NCI-H1417 (cell line): Measurements from ENCODE around the gene ATP10A.

Experiments
- DNase-seq, 3 experiments: peaks; one replicate each; lab custom pipeline; 2025; lab: John Stamatoyannopoulos, UW

ATP10A gene

DNA sequence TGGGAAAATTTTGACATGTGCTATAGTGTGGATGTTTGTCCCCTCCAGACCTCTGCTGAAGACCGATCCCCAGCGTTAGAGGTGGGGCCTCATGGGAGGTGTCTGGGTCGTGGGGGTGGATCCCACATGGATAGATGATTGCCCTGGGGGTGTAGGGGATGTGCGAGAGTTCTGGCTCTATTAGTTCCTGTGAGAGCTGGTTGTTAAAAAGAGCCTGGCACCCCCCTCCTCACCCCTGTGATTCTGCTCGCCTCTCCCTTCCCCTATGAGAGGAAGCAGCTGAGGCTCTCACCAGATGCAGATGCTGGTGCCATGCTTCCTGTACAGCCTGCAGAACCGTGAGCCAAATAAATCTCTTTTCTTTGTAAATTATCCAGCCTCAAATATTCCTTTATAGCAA is 67.4 kb downstream of the ATP10A start:
- DNase-seq, result no peak

DNA sequence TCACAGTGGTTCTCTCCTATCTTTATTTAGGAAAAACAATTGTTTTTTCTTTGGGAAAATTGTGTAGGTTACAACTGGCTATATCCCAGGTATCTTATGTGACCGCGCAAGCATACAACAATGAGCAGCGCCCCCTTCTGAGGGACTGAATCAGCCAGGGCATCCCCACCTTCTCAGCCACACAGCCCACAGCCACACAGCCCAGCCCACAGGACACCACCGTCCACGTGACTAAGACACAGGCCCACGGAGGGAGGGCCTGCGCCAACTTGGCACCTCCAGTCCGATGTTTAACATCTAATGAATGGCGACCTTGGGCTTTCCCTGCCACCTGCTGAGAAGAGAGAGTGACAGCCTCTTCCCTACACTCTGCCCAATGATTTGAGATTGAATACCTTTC is 68.1 kb downstream of the ATP10A start:
- DNase-seq, result no peak

DNA sequence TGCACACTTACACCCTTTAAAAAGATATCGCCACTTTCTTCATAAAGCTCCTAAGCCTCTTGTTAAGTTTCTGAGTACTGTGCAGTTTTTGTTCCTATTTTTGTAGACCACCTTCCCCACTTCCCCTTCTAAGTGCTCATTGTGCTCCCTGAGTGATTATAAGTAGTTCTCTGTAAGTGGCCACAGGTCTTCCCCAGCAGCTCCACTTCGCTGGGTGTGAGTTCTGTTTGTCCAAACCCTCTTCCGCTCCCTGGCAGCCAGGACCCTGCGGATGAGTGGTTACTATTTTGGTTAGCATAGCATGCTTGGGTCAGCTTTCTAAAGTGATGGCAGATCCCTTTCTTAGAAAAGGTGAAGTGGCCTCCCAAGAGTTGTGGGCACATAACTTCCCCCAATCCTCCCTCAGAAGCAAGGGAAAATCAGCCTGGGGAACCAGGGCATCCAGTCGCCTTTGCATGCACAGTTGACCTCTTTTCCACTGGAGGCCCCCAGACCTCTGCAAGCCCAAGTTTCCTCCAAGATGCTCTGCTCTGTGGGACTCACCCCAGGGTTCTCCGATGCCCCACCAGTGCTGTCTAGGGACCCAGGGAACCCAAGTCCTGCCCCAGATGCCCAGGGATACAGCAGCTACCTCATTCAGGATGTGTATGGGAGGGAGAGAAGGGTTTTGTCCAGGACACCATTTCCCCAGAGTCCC is 69.6 kb downstream of the ATP10A start:
- DNase-seq, result no peak

- DNase-seq, result no peak
Observed at GRCh38 chr15:25792128-25792527, 71.0 kb downstream of the ATP10A start.

DNA sequence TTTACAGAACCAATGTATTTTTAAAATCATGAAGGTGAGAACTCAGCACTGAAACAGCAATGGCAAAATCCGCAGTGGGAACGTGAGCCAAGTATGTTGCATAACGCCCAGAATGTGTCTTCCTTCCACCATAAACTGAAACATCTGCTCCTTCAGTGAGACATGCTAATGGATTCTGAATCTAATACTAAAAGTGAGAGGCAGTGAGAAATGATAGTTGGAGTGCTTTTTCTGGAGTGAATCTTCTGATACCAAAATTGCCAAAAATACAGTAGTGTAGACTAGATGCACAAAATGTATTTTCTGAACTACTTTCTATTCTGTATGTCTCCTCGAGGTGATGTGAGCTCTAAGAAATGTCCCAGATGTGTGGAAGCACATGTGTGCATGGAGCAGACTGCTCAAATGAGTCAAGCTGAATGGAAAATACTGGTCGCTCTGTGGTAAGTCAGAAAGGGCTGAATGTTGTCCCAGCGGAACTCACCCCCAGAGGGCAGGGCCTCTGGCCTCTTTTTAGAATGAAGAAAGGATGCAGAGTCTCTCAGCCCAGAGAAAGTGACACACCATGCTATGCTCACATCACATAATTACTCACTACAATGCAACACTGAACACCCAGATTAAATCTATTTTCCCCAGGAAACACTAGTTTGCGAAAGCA is 73.0 kb downstream of the ATP10A start:
- DNase-seq, result no peak

- DNase-seq, result no peak
Observed at GRCh38 chr15:25789616-25789999, 73.5 kb downstream of the ATP10A start.

DNA sequence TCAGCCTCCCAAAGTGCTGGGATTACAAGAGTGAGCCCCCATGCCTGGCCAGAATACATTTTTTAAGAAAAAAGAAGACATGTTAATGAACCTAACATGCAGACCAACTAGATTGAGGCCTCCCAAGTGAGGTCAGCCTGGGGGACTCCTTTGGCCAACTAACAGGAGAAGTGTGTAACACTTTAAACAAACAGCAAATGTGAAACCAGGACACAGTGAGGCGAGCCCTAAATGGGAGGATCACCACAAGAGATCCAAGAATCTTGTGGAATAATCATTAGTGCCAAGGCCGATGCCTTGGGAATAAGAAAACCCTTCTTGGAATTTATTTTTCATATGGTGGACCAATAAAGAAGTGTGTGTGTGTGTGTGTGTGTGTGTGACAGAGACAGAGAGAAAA is 73.9 kb downstream of the ATP10A start:
- DNase-seq, result no peak

DNA sequence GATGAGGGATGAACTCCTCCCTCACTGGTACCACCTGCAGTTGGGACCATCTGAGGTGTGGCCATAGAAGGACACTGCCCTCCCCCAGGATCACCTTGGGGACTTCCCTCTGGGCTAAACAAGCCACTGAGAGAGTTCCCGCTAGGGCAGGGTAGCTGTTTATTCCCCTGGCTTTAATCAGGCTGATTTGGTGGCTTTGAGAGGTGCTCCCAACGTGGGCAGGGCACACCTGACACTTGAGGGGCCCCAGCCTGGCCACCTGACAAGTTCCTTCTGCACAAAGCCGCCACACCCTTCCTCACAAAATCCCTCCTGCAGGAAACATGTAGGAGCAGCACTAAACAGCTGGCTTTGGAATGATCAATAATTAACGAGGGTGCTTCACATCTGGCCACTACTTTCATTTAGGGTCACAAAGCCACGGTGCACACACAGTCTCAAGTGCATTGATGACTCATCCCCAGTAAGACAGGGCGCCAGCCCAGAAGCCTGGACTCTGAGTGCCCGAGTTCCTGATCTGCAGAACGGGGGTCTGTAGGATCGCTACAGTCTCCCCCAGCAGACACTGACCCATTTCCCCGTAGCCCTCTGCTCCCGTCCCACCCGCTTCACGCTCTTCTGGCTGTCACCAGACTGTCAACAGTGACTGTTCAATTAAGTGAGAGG is 75.1 kb downstream of the ATP10A start:
- DNase-seq, result no peak

- DNase-seq, result no peak
Observed at GRCh38 chr15:25787381-25787780, 75.7 kb downstream of the ATP10A start.

DNA sequence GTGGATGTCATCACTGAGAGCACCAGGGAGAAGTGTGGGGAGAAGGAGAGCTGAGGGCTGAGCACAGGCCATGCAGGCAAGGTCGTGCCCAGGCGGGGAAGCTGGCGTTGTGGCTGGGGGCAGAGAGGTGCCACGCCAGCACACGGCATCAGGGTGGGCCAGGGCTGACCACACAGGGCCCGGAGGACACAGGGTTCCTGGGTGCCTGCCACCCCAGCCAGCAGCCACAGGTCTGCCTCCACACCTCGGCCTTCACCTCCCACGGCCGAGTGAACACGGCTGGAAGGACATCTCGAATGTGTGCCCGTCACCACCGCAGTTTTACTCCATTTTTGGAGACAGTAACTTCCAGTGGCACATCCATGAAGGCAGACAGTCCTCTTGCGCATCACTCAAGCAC is 77.1 kb downstream of the ATP10A start:
- DNase-seq, result no peak

DNA sequence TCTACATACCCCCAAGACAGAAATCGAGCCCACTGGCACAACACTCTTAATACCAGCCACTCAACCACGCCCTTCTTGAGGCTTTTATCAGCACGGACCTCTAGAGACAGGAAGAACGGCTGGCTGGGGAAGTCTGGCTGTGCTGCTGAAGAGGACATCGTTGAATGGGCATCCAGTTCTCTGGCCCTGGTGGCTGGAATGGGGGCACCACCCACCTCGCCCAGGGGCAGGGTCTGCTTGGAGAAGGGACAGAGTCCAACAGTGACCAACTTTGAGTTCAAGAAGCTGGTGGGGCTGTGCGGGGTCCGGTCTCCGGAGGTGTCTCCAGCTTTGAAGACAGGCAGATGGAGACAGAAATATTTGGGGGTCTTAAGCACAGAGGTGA is 77.5 kb downstream of the ATP10A start:
- no peak for DNase-seq

DNA sequence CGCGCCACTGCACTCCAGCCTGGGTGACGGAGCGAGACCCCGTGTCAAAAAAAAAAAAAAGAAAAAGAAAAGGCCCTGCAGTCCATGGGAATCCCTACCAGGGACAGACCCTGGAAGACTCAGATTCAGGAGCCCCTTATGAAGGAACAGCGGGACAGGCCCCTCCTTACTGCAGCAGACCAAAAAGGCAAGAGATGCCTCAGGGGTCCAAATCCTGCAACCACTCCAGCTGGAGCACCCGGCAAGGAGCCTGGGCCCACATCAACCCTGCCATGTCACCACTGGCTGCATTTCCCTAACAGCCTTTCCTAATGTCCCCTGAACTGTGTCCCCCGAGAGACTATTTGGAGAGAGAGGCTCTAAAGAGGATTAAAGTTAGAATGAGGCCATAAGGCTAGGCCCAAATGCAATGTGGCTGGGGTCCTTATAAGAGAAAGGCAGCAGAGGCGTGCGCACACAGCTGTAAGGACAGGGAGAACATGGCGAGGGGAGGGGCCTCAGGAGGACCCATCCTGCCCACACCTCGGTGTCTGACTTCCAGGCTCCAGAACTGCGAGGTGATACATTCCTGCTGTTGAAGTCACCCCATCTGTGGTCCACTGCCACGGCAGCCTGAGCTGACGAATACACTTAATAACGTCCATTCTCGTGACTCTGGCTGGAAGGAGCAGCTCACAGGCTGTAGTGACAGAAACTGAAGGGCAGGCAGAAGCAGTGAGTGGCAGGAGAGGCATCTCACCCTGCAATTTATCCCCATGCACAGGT is 78.1 kb downstream of the ATP10A start:
- DNase-seq, result no peak

GRCh38 chr15:25783607-25784540 is 79.3 kb downstream of the ATP10A start:
- no peak for DNase-seq

- no peak for DNase-seq
Observed at GRCh38 chr15:25783134-25783533, 80.0 kb downstream of the ATP10A start.

DNA sequence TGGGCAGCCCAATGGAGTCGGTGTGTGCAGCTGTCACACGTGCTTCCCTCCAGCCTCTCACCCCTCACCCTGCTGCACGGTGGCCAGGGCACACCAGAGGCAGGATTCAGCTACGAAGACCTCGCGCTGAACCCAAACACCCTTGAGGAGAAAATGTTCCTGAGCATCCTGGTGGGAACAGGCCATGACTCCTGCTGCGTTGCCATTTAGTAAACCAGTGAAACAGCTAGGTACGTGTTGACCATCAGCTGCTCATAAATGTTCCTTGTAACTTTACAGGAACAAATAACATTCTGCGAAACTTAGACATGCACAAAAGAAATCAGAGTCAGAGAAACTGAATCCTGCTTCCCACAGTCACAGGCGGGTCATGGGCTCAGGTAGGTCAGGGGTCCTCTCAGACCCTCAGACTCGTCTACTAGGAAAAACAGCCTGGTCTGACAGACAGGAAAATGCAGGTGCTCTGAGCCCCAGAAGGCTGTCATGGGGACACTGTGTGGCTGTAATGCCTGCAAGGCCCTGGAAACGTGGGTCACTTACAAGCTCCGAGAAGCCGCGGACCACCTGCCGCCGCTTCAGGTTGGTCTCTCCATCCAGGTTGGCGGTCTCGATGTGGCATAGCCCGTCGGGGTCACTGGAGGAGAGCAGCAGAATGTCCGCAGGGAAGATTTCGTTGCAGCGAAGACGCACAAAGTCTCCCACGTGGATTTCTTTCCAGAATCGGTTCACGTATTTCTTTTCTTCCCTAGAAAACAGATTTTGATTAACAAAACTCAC is 82.5 kb downstream of the ATP10A start:
- no peak for DNase-seq

DNA sequence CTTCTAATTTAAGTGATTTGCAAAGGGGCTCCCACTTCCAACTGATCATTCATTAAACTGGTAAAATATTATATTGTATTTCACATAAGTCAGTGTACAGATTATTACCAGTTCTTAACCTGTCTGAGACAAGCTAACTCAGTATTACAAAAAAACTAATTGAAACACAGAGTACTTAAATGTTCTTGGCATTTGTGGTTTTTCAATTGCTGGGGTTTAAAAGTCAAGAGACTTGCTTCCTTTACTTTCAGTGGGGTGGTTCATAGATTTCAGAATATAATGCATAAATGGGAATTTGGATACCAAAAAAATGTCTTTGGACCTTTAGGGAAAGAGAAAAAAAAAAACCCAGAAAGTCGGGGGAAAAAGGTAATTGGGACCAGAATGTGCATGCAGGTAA is 85.0 kb downstream of the ATP10A start:
- DNase-seq, result no peak

DNA sequence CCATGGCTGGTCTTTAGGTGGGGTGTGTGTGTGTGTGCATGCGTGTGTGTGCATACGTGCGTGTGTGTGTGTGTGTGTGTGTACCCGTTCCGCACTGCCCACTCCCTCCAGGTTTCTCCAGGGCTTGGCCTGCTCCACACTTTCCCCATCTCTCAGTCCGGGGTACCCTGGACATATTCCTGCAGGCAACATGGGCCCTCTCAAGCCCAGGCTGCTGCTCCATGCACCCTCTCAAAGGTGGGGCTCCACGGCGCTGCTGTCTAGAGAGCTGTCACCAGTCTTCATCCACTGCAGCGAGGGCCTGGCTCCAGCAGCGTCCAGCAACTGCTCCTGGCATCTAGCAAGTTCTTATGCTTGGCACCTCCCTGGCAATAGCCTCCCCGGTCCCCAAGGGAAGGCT is 86.1 kb downstream of the ATP10A start:
- no peak for DNase-seq

DNA sequence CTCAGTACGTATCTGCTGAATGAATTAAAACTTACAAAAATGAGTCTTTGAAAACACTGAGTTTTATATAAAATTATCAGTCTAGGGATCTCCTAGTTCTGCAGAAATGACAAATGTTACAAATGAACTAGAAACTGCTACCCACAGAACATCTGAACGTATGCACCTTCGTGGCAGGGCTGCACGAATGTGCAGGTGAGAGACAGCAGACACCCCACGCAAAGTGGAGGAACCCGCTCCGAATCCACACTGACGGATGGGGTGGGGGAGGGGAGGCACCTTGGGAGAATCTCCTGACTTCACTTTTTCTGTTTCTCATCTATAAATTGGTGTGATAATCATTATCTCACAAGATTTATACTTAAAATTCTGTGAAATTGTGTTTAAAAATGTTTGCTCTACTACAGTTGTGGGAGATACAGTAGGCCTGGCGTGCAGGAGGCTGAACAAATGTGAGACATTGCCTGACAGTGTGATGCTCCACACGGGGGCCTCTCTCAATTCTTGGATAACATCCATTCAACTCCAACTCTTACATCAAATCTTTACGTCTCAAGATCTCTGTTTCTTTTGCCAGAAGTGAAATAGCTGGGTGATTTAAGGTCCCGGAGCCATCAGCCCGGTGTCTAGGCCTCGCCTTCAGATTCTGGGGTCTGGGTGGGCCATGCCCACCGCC is 86.9 kb downstream of the ATP10A start:
- DNase-seq, result no peak

DNA sequence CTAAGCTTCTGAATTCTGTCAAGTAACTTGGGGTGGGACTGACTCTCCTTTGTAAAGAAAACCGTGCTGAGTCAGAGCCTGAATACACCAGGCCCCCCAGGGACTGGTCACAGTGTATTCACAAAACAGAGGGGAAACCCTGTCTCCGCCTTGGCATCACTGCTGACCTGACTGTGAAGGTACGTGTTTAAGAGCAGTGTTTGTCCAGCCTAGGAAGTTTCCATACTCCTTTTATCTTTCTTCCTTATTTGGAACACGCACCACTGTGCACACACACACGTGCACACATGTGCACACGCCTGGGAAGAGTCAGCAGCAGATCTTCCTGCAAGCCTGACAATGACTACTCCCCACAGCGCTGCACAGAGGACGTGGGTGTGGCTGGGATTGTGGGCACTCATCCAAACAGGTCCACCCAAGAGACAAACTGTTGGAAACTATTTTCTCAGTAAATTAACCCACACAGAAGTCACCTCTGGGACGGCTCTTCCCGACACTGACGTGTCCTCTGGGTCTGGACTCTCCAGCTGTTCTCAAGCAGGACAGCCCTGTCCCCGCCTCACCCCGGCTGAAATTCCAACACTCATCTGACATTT is 87.7 kb downstream of the ATP10A start:
- no peak for DNase-seq

DNA sequence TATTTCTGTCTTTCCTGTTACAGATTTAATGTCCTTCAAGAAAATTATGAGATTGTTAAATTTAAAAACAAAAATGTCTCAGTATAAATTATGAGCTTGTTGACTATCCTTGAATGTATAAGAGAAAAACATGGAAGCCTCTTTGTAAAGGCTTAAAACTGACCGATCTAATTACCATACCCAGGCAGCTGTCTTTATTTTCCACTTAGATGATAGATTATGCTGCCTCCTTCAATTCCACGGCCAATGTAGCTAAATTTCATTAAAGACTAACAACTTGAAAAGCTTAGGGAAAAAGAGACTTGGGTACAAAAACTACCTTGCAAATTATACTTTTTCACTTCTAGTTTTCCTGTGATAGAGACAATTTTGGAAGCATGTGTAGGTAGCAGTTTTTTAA is 88.3 kb downstream of the ATP10A start:
- DNase-seq, result no peak
